CD4-positive, alpha-beta T cell treated with Interleukin-2 at 100 ng/mL for 4 hours (primary cell): ENCODE results near the gene TMEM131.
"Not testable (repeated sequence)": the region's sequence is repeated elsewhere in the genome, so short reads cannot be mapped to it uniquely, and the experiment has no call there.

Source experiments
- DNase-seq: peaks from one replicate; pipeline ENCODE4 v3.0.0-alpha.2; 2020; ENCODE audit warnings: low spot score

The TMEM131 gene

DNA sequence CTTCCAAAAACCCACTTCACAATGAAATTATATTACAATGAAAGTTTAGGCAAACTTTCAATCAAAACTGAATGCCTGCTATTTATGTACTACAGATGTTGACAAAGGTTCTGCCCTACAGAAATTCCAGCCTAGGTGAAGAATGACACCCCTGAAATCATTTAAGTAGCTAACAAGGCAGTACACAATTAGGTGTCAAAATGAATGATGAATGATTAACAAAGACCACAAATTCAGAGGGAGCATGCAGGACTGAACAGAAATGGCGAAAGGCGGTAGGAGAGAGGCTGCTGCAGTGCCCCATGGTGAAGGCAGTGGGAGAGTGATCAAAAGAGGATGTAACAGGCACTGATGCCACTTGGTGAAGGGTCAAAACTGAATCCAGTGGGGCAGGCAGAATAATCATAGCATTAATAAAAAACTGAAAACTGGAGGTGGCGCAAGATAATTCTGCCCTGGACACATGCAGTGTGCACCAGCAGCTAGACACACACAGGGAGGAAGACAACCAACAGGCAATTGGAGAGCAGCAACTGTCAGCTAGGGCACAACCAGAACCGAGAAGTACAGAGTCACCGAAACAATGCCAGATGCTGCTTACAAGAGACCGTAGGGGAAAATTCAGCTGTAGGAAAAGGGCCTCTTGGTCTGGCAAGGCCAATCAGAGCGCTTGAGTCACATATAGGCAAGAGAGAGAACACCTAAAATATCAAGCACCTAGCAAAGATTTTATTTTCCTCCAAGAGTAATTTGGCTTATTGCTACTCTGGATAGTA lies 4.5 kb downstream of the TMEM131 start:
- no peak for DNase-seq

DNA sequence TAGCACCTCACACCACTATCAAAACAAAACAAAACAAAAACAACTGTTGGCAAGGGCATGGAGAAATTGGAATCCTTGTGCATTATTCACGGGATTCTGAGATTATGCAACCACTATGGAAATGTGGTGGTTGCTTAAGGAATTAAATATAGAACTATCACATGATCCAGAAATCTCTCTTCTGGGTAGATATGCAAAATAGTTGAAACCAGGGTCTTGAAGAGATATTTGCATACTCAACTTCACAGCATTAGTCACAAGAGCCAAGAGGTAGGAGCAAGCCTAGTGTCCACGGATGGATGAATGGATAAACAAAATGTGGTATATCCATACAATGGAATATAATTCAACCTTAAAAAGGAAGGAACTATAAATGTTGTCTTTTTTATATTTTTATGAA lies 7.0 kb downstream of the TMEM131 start:
- no peak for DNase-seq

DNA sequence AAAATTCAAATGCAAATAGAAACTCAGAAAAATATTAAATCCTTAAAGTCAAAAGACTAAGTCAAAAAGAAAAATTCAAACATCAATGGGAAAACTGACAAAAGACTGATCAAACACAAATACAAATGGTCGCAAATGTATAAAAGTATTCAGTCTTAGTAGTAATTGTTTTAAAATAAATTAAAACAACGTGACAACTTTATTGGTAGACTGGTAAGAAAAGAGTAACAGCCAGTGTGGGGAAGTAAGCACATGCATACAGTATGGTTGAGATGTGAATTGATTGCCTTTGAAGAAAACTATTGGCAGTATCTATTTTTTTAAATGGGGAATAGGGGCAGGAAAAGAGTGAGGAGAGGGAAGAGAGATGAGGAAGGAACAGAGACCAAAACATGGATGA lies 9.8 kb downstream of the TMEM131 start:
- DNase-seq = no peak

DNA sequence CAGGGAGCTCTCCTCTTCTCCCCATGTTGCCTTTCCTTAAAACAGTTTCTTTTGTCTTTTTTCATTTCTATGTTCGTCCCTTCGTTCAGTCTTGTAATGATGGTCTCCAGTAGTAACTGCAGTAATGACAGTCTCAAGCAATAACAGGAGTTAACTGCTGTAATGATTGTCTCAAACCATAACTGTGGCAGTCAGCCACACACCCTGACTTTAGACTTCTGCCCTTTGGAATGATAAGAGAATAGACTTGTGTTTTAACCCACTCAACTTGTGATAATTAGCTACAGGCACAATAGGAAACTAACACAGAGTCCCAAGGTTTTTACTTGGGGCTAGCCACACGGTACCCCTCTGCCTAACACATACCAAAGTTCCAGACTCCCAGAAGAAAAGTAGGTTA lies 12.1 kb downstream of the TMEM131 start:
- no peak for DNase-seq

- no peak for DNase-seq
These were observed 12.6 kb downstream of the TMEM131 start for GRCh38 chr2:97983134-97983533.

GRCh38 chr2:97982621-97983020 lies 13.1 kb downstream of the TMEM131 start:
- DNase-seq = no peak

DNA sequence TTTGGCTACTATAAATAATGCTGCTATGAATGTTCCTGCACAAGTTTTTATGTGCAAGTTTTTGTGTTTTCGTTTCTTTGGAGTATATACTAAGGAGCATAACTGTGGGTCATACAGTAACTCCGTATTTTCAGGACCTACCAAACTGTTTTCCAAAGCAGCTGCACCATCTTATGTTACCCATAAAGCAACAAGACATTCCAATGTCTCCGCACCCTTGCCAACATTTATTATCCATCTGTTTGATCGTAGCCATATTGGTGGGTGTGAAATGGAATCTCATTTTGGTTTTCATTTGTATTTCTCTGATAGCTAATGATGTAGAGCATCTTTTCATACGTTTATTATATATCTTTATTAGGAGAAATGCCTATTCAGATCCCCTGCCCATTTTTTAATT lies 13.8 kb downstream of the TMEM131 start:
- DNase-seq = no peak

- no peak for DNase-seq
These were observed 15.8 kb downstream of the TMEM131 start for GRCh38 chr2:97979904-97980303.

DNA sequence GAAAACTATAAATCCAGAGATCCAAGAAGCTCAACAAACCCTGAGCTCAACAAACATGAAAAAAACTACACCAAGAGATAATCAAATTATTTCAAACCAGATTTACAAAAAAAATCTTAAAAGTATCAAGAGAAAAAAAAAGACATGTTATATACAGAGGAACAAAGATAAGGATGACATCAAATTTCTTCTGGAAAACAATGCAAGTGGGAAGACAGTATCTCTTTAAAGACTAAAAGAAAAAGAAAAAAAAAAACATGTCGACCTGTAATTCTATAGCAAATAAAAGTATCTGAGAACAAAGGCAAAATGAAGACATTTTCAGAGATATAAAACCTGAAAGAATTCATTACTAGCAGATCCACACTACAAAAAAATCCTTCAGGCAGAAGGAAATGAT lies 21.3 kb downstream of the TMEM131 start:
- DNase-seq = no peak

DNA sequence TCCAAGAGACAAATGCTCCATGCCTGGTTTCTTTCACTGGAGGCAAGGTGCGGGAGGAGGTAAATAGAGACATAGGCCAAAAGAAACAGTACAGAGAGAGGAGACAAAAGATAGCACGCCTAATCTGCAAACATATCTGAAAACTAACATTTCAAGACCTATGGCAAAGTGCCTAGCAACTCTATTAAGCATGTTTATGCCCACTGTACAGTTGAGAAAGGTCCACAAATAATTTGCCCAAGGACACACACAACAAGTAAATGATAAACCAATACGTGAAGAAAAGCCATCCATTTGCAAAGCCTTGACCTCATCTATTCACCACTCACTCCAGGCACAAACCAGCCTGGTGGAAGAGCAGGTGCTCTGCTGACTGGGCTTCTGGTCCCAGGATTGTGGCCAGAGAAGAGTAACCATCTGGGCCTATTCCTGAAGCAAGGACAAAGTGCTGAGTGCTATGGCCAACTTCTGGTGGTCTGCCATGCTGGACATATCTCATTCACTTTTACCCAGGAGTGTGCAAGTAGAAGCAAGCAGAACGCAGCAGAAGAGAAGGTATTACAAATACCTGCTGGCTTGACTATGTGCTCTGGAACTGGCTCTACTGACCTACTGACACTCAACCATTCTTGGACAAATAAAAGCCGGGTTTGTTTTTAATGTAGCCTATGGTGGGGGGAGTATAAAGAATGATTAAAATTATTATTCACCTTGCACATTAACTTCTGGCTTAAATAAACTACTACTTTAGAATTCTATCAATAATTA lies 25.3 kb downstream of the TMEM131 start:
- DNase-seq = no peak

- DNase-seq = no peak
These were observed 26.4 kb downstream of the TMEM131 start for GRCh38 chr2:97969081-97970067.

DNA sequence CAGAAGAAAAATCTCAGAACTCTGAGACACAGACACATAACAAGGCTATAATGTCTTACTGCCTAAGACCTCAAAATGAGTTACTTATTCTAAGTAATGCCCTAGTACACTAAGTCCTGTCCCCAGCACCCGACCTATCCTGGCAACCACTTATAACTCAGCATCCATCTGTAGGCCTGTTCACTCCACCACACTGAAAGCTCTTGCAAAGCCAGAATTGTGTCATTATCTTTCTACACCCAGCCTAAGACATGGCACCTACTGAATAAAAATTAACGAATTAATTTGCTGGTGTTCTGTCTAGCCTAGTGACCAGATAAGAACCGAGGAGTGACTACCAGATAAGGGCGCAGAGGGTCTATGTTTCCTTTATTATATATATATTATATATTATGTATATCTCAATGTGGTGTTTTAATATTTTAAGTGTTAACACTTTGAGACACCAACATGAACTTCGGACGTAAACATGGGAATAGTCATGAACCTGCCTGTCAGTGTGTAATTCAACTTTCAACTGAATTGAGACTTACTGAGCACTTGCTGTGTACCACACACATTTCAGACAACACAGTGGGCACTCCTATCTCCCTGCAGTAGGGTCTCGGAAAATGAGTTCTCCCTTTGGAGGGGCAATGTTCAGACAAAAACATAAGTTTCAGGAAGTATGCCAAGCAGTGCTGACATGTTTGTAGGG lies 27.7 kb downstream of the TMEM131 start:
- DNase-seq = no peak

GRCh38 chr2:97967216-97967592 lies 28.5 kb downstream of the TMEM131 start:
- DNase-seq = no peak

DNA sequence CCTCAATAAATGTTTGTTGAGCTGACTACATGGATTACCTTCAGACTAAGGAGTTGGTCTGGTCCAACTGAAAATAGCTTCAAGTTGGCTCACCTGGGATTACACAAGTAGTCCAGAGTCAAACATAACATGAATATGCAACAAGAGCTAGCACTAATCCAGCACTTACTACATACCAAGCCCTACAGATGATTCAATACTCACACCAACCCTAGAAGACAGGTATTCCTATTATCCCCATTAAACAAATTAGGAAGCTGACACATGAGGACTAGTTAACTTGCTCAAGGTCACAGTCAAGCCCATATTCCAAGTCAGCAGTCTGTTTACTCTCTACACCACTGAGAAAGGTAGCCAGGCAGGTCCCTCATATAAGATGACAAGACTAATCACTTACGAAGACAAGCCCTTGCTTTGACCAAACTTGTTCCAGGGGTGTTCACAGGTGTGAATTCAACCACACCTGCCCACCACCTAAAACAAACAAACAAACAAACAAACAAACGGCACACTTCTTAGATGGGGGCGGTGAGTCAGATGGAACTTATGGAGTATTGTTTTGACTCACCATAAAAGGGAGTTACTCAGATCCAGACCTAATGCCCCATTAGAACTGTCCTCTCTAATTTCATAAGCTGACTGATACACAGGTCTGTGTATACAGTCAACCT lies 29.1 kb downstream of the TMEM131 start:
- no peak for DNase-seq

- no peak for DNase-seq
These were observed 30.6 kb downstream of the TMEM131 start for GRCh38 chr2:97965116-97965515.

DNA sequence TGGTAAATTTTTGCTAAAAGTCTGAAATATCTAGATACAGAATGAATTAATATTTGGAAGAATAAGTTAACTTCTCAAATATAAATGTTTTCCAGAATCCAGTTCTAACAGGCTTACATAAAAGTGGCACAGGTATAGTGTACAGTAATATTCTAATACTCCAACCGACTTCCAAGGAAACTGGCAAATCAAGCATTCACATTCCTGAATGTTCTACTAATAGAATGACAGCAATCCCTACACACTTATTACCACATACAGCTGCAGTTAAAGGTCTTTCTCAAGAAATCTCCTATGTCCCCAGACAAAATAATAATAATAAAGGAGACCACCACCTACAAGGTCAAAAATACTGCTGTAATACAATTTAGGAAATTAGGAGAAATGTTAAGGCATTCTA lies 31.9 kb downstream of the TMEM131 start:
- no peak for DNase-seq

- no peak for DNase-seq
These were observed 32.7 kb downstream of the TMEM131 start for GRCh38 chr2:97963079-97963406.

GRCh38 chr2:97961534-97961933 lies 34.2 kb downstream of the TMEM131 start:
- DNase-seq = no peak

- no peak for DNase-seq
These were observed 37.6 kb downstream of the TMEM131 start for GRCh38 chr2:97958184-97958583.

- no peak for DNase-seq
These were observed 38.1 kb downstream of the TMEM131 start for GRCh38 chr2:97957432-97958183.

DNA sequence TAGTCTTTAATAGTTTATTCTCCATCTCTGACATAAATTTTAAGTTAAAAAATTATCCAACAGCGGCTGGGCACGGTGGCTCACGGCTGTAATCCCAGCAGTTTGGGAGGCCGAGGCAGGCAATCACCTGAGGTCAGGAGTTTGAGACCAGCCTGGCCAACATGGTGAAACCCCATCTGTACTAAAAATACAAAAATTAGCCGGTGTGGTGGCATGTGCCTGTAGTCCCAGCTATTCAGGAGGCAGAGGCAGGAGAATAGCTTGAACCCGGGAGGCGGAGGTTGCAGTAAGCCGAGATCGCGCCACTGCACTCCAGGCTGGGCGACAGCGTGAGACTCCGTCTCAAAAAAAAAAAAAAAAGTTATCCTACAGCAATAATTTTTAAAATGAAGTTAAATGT lies 39.0 kb downstream of the TMEM131 start:
- DNase-seq = not testable (repeated sequence)
